SKM-1 (cell line): ENCODE results near the gene NUP188.
A peak's percentile ranks its signal among the peaks of the same experiment; 100 is the strongest.

Experiments used
- DNase-seq: peaks from one replicate; lab custom pipeline; 2025; ENCODE audit not compliant: unreplicated experiment; lab: John Stamatoyannopoulos, UW

Gene NUP188

DNA sequence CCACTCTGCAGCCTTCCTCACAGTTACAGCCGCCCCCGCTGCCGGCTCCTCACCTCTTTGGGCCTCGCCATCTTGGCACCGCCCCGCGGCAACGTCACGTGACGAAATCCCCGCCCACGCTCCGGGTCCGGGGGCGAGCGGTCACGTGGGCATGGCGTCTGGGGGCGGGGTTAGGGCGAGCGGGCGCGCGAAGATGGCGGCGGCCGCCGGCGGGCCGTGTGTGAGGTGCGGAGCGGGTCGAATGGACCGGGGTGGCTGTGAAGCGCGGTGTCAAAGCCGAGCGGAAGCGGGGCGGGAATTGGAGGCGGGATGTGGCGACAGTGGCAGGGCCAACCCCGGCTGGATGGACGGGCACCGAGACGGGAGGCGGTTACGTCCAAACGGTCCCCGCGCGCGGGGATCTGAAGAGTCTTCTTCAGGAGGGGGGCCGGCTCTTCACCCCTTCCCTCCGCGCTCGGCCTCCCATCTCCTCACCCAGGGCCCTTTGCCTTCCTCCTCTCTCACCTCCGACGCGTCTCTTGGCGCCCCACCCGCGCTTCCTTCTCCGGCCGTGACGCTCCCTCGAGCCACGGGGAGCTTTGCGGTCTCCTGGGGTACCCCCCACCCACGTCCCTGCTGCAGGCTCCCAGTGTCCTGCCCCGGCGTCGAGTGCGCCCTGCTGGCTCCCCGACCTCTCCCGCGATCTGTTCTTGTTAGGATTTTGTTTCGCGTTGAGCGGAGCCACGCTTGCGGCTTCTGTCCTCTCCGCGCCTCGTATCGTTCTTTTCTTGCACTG is at the start of gene NUP188, which contains the start of gene DOLK:
TSS of gene NUP188 (plus strand) at position 173 of the 775 bp plus-strand sequence. CDS start at position 194, 21 bp downstream.
TSS of gene DOLK (minus strand) at position 77 of the 775 bp plus-strand sequence. CDS start 300 bp downstream, outside the sequence.
- DNase-seq, result peak; percentile 82

DNA sequence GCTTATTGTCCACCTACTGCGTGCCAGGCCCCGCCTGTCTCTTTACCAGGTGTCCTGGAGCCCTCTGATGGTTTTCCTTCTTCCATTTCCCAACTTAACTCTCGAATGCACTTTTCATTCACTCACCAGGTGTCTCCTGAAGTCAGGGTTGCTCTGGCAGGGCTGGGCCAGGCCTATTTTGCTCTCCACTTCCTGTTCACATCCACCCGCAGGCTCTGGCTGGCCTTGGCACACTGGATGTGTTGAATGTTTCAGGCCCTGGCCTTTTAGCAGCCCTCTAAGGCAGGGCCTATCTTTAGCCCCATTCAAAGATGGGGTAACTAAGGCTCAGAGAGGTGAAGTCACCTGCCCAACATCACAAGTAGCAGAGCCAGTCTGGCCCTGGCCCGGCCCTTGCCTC is 49.1 kb upstream of the NUP188 start:
- DNase-seq, result no peak

DNA sequence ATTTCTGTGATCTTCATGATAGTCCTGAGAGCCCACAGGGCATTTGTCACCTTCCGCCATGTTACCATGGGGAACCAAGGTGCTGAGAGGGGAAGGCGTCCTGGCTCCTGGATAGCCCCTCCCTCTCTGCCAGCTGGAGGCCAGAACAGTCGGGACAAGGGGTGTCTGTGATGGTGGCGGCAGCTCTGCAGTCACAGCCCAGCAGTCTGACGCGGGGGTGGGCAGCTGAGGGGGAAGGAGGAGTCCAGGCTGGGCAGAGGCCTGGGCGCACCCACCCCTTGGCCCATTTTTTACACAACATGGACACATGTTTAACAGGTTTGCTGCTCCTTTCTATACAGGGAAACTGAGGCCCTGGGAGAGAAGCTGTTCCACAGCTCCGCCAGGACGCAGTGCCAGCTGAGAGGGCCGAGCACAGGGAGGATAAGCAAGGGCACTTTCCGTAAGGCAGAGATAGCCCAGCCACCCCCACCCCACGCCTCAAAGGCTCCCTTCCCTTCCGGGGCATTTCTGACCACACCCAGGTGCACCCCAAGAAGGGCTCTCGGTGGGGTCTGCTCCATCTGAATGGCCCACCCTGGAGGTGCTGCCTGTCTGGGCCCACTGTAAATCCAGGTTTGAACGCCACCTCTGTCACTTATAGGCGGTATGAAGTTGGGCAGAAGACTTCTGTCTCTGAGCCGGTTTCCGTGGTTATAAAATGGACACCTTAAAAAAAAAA is 48.5 kb upstream of the NUP188 start:
- no peak for DNase-seq

DNA sequence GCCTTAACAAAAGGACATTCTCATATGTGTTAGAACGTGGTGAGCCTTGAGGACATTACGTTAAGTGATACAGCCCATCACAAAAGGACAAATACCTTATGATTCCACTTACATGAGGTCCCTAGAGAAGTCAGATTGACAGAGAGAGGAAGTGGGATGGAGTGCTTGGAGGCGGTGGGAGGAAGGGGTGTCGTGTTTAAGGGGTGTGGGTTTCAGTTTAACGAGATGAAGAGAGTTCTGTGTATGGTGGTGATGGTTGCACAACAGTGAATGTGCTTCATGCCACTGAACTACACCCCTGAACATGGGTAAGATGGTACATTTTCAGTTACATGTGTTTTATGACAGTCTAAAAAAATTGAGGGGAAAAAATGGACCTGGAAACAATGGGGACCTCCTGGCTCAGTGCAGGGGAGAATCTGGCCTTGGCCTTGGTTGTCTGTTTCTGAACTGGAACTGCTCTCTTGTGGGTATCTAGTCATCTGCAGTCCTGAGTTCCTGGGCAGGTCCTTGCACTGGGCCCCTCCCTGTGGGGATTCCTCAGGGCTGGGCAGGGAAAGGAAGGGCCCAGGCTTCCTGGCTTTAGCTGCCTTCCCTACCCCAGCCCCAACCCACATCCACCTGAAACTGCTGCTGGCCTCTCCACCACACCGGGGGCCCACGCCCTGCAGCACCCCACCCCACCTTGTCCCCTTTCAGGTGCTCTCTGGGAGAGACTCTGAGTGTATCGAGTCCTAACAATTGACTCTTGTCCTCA is 47.8 kb upstream of the NUP188 start:
- DNase-seq, result no peak

- DNase-seq, result no peak
Measured at GRCh38 chr9:128901379-128901778, 46.1 kb upstream of the NUP188 start.

- no peak for DNase-seq
Measured at GRCh38 chr9:128901822-128902221, 45.7 kb upstream of the NUP188 start.

DNA sequence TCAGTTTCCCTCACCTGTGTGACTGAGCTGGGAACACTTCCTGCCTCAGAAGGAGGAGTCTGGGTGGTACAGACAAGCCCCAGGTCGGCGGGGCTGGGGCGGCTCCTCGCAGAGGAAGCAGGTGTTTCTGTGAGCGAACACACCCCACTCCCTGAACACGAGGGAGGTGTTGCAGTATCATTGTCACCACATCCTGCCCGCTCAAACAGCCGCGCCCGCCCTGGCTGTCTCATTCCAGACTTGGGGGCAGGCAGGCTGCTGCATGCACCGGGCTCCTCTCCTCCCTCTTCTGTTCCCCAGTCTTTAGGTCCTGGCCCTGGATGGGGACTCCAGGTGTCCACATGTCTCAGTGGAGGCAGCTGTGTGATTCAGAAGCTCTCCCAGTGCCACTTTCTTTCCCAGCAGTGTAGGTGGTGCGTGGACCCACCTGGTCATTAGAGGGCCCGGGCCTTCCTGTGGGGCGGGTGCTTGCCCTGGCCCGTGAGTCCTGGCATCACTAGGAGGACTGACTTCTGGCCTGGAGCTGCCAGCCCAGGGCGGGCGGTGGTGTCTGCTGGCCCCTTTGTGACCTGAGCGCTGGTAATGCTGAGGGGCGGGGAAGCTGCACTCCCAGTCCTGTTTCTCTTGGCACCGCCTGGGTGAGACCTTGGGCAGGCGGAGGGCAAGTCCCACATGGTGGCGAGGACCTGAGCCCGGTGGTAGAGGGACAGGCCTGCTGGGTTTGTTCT is 45.0 kb upstream of the NUP188 start:
- DNase-seq, result no peak

DNA sequence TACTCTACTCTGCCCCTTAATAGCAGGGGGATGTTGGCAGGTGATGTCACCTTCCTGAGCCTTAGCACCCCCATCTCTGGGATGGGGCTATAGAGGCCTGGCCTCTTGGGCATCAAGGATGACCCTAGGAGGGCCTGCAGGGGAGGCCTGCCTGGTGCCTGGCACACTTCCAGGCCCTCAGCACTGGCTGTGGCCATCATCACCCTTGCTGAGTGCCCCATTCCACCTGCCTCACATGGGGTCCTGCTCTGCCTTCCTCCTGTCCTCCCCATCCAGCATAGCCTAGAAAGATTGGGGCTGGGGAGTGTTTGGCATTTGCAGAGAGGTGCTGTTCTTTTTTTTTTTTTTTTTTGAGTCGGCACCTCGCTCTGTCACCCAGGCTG is 44.4 kb upstream of the NUP188 start:
- no peak for DNase-seq

DNA sequence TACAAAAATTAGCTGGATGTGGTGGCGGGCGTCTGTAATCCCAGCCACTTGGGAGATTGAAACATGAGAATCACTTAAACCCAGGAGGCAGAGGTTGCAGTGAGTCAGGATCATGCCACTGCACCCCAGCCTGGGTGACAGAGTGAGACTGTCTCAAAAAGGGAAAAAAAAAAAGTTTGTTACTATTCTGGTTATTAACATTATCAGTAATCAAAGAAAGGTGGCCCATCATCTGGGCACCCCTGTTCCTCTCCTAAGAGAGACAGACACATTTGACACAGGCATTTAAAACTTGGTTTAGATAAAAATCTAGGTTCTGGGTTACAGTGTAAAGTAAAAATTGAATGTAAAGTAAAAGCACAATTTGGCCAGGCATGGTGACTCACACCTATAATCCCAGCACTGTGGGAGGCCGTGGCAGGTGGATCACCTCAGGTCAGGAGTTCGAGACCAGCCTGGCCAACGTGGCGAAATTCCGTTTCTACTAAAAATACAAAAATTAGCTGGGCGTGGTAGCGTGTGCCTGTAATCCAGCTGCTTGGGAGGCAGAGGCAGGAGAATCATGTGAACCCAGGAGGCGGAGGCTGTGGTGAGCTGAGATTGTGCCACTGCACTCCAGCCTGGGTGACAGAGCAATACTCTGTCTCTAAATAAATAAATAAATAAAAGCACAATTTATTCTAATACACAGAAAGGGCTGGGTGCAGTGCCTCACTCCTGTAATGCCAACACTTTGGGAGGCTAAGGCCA is 43.5 kb upstream of the NUP188 start:
- no peak for DNase-seq

DNA sequence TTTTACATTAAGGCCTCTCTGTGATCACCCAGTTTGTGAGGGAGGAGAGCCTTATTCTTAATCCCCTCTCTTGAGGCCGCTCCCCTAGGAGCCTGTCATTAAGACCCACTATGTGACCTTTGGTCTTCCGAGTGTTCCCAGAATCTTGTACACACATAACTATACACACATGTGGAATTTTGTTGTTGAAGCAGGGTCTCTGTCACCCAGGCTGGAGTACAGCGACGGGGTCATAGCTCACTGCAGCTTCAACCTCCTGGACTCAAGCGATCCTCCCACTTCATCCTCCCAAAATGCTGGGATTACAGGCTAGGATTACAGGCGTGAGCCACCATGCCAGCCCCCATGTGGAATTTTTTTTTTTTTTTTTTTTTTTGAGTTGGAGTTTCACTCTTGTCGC is 41.5 kb upstream of the NUP188 start:
- DNase-seq, result no peak

- DNase-seq, result no peak
Measured at GRCh38 chr9:128906741-128907140, 40.8 kb upstream of the NUP188 start.

DNA sequence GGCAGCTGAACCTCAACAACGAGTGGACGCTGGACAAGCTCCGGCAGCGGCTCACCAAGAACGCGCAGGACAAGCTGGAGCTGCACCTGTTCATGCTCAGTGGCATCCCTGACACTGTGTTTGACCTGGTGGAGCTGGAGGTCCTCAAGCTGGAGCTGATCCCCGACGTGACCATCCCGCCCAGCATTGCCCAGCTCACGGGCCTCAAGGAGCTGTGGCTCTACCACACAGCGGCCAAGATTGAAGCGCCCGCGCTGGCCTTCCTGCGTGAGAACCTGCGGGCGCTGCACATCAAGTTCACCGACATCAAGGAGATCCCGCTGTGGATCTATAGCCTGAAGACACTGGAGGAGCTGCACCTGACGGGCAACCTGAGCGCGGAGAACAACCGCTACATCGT is 39.1 kb upstream of the NUP188 start:
- DNase-seq, result no peak

DNA sequence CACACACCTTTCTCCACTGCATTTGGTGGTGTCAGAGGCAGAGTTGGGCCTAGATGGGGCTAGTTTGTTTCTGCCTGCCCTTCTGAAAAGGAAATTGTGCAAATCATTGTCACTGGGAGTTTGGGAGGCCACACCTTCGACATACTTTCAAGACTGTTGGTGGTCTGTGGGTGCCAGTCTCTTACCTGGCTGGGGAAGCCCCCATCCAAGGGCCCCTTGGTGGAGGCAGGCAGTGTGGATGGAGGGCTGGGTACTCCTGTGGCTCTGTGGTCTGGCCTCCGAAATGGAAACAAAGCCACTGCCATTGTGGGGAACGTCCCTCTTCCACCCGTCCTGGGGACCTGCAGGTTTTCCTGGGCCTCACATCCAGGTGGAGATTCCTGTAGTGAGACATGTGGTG is 37.6 kb upstream of the NUP188 start:
- no peak for DNase-seq

- DNase-seq, result no peak
Measured at GRCh38 chr9:128910906-128911305, 36.6 kb upstream of the NUP188 start.

GRCh38 chr9:128911529-128912035 is 35.9 kb upstream of the NUP188 start:
- DNase-seq, result no peak

- DNase-seq, result no peak
Measured at GRCh38 chr9:128912270-128912853, 35.1 kb upstream of the NUP188 start.

GRCh38 chr9:128913048-128913900 is 34.2 kb upstream of the NUP188 start:
- no peak for DNase-seq

DNA sequence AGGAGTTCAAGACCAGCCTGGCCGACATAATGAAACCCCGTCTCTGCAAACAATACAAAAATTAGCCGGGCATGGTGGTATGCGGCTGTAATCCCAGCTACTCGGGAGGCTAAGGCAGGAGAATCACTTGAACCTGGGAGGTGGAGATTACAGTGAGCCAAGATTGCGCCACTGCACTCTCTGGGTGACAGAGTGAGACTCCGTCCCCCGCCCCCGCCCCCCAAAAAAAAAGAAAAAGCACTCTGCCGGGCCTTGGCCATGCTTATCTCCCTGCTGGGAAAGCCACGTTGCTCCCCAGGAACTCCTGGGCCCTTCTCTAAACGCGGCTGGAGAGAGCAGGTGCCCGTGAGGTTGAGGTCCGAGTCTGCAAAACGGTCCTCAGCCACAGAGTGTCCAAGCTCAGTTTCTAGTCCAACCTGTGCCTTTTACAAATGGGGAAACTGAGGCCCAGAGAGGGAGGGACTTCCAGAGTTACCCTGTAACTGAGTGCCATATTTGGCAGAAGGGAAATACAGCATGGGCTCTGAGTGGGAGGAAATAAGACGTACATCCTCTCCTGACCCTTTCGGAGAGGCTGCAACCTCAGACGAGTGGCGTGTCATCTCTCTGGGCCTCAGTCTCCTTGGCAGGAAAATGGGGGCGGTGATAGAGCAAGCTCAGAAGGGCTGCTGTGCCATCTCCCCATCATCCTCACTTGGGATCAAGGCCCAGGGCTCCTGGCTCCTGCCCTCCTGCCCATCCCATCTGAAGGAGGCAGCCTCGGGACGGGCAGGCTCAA is 33.3 kb upstream of the NUP188 start:
- DNase-seq, result no peak
